Right kidney (tissue), 9 donors: ENCODE results near the gene GNPDA1.
"Not testable (repeated sequence)": the region's sequence is repeated elsewhere in the genome, so short reads cannot be mapped to it uniquely, and the experiment has no call there.

Source experiments
- DNase-seq: peaks from one replicate; pipeline ENCODE4 v3.0.0-alpha.2; 2016
- long read RNA-seq, 8 donors: transcript quantifications; one replicate each; lab custom pipeline, GENCODE V29; 2026

Gene GNPDA1
- long read RNA-seq, donor 1, transcript GNPDA1-210 (6 exons, 2,980 nt) = minor isoform, 12 of 36 reads
- long read RNA-seq, donor 1, transcript GNPDA1-201 (7 exons, 2,273 nt) = major isoform, 23 of 36 reads
- long read RNA-seq, donor 1, partial matches to known transcripts = 0 of 36 reads
- long read RNA-seq, donor 1, other reads (novel, unspliced or antisense) = 0 of 36 reads
- long read RNA-seq, donor 2, transcript GNPDA1-210 (6 exons, 2,980 nt) = minor isoform, 7 of 18 reads
- long read RNA-seq, donor 2, transcript GNPDA1-201 (7 exons, 2,273 nt) = major isoform, 11 of 18 reads
- long read RNA-seq, donor 2, partial matches to known transcripts = 0 of 18 reads
- long read RNA-seq, donor 2, other reads (novel, unspliced or antisense) = 0 of 18 reads
- long read RNA-seq, donor 3, transcript GNPDA1-201 (7 exons, 2,273 nt) = major isoform, 6 of 11 reads
- long read RNA-seq, donor 3, partial matches to known transcripts = 0 of 11 reads
- long read RNA-seq, donor 3, other reads (novel, unspliced or antisense) = 0 of 11 reads
- long read RNA-seq, donor 4, transcript GNPDA1-201 (7 exons, 2,273 nt) = major isoform, 22 of 29 reads
- long read RNA-seq, donor 4, transcript GNPDA1-210 (6 exons, 2,980 nt) = minor isoform, 7 of 29 reads
- long read RNA-seq, donor 4, partial matches to known transcripts = 0 of 29 reads
- long read RNA-seq, donor 4, other reads (novel, unspliced or antisense) = 0 of 29 reads
- long read RNA-seq, donor 5, transcript GNPDA1-210 (6 exons, 2,980 nt) = minor isoform, 6 of 28 reads
- long read RNA-seq, donor 5, transcript GNPDA1-201 (7 exons, 2,273 nt) = major isoform, 21 of 28 reads
- long read RNA-seq, donor 5, partial matches to known transcripts = 0 of 28 reads
- long read RNA-seq, donor 5, other reads (novel, unspliced or antisense) = 0 of 28 reads
- long read RNA-seq, donor 6, transcript GNPDA1-210 (6 exons, 2,980 nt) = major isoform, 12 of 26 reads
- long read RNA-seq, donor 6, transcript GNPDA1-201 (7 exons, 2,273 nt) = minor isoform, 11 of 26 reads
- long read RNA-seq, donor 6, partial matches to known transcripts = 0 of 26 reads
- long read RNA-seq, donor 6, other reads (novel, unspliced or antisense) = 0 of 26 reads
- long read RNA-seq, donor 7, transcript GNPDA1-201 (7 exons, 2,273 nt) = major isoform, 24 of 136 reads
- long read RNA-seq, donor 7, transcript GNPDA1-210 (6 exons, 2,980 nt) = minor isoform, 12 of 136 reads
- long read RNA-seq, donor 7, partial matches to known transcripts = 97 of 136 reads
- long read RNA-seq, donor 7, other reads (novel, unspliced or antisense) = 0 of 136 reads
- long read RNA-seq, donor 8, transcript GNPDA1-201 (7 exons, 2,273 nt) = major isoform, 22 of 31 reads
- long read RNA-seq, donor 8, partial matches to known transcripts = 0 of 31 reads
- long read RNA-seq, donor 8, other reads (novel, unspliced or antisense) = 0 of 31 reads

DNA sequence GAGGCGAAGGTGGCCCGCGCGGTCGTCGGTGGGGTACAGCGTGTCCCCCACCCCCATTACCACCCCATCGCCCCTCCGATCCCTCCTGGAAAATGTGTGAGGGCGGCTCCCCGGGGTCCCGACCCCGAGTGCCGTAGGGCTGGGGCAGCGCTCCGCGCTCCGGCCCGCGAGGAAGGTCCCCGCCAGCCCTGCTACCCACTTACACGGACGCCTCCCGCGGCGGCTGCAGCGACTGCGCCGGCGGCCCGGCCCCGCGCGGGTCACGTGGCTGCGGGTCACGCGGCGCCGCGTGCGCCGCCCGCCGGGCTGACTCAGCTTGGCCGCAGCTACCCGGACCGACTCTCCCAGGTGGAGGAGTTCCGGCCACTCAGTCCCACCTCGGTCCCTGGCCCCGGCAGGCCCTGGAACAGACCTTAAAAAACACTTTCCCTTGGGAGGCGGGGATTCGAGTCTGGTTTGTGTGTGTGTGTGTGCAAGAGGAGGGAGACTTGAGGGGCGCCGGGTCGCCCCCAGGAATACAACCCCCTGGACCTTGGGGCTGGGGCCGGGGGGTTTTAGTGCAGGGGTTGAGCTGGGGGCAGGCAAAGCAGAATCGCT, at the start of gene GNPDA1:
GNPDA1 (minus strand) TSS at position 236 of the 597 bp plus-strand sequence. CDS start 992 bp downstream, outside the sequence.
- peak; percentile 76 for DNase-seq

DNA sequence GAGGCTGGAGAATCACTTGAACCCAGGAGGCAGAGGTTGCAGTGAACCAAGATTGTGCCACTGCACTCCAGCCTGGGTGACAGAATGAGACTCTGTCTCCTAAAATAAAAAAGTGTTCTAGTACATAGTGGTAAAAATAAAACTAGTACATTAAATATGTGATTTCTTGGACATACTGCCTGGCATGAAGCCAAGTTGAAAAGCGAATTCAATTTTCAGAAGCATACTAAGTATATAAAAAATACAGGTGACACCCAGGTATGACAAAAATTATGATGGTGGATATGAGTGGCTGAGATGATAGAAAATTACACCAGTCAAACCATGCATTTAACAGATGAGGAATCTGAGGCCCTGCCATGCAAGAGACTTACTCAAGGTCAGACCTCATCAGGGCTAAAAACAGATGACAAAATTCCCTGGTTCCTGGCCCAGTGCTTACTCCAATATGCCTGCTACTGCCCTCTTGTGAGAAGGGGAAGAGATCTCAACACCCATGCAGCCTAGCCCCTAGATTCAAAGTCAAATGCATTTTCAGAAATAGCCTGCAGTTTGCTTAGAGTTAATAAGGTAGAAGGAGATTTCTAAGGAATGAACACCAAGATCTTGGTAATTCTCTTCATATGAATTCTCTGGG, 46.6 kb upstream of the GNPDA1 start:
- DNase-seq = no peak

GRCh38 chr5:142057697-142058056, 44.9 kb upstream of the GNPDA1 start:
- DNase-seq = no peak

DNA sequence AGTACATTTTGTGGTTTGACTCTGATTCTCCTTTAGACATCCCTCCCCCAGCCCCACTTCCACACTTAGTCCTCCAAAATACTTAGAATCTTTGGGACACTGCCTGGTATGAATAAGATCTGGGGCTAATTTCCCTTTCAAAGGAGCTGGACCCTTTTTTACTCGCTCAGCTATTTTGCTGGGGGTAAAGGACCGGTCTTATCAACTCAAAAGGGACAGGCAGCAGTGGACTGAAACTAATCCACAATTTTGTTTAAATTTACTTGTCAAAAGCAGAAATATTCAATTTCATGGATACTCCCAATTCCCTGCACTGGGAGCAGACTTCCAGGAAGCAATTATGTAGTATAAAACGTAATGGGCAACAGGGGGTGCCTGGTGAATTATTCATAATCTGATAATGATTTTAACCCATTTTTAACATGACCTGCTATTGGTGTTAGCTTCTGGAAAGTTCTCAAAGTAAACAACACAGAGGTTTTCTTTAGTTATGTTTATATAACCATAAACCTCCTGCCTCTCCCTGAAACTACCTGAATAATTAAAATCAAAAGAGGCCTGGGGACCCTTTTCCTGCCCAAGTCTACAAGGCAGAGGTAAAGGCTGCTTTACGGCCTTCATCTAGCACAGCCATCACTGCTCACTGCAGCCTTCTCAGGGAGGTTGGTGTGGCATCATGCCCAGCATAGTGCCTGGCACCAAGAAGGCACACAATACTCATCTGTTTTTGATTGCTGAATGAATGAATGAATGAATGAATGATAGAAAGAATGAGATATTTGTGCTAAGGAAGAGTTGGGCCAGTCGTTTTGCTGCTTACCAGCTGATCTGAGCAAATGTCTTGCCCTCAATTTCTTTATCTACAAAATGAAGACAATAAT, 44.2 kb upstream of the GNPDA1 start:
- DNase-seq = no peak

- no peak for DNase-seq
Observed at GRCh38 chr5:142055301-142055700, 42.5 kb upstream of the GNPDA1 start.

DNA sequence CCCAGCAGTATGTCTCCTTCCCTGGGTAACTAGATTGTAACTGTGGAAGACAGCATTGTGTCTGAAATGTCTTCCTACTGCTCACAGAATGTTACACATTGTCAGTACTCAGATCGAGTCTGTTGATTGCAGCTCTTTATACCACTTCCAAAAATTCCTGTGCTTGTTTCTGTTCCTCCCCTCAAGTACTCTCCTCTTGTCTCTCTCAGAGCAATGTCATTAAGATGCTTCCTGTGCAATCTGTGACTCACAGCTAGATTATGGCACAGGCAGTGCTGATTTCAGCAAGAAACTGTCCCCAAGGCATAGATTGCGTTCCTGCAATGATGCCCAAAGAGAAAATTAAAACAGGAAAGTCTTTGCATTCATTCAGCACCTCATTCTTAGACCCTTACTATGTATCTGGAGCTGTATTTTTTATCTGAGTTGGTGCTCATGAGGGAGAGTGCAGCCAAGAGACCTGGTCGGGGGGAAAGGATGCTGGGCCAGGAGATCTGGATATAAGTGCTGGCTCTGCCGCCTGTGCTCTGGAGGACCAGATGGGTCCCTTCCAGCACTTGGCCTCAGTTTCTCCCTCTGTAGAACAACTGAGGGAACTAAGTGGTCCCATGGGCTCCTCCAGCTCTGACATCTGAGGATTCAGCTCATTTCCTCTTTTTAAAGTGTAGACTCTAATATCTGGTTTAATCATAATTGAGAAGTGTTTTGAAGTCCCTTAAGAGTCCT, 40.8 kb upstream of the GNPDA1 start:
- no peak for DNase-seq

- not testable (repeated sequence) for DNase-seq
Observed at GRCh38 chr5:142052026-142052425, 39.2 kb upstream of the GNPDA1 start.

DNA sequence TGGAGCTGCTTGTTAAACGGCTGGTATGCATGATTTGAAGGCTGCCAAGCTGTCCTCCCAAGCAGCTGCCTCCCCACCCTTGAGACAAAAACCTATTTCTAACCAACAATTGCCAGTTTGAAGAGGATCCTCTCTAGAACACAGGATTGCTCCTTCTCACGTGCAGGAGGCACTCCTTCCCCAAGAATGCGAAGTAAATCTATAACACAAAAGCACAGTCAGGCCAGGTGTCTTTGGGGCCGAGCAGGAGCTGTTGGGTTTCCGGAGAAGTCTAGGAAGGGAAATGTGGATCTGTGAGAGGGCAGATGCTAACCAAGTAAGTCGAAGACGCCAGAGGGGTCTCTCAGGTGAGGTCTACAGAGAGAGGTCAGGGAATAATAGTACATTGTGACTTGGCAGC, 35.4 kb upstream of the GNPDA1 start:
- DNase-seq = no peak

DNA sequence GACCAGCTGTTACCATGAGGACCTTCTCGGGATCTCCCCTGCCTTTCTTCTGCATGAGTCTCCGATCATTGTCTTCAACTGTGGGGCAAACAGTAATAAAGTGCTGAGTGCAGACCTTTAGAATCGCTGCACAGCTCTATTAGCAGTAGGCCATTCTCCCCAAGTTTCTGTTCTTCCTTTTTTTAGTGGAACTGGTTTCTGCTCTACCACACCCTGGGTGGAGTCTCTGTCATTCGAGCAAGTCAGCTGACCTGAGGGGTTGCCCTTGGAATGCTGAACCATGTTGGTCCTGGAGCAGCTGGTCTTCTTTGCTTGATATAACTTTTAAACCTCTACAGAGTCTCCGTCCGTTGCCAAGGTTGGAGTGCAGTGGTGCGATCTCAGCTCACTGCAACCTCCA, 33.4 kb upstream of the GNPDA1 start:
- DNase-seq = no peak

DNA sequence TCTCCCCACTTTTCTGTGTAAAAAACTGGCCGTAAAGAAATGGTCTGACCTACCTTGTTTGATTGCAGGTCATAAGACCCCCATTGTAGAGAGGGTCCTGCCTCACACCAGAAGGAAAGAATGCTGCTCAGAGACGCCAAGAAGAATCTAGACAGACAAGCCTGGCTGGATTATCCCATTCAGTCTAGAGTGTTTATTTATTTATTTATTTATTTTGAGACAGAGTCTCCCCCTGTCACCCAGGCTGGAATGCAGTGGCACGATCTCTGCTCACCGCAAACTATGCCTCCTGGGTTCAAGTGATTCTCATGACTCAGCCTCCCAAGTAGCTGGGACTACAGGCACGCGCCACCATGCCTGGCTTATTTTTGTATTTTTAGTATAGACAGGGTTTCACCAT, 28.1 kb upstream of the GNPDA1 start:
- not testable (repeated sequence) for DNase-seq

GRCh38 chr5:142040285-142040684, 27.5 kb upstream of the GNPDA1 start:
- no peak for DNase-seq

GRCh38 chr5:142038735-142039134, 25.9 kb upstream of the GNPDA1 start:
- no peak for DNase-seq

- not testable (repeated sequence) for DNase-seq
Observed at GRCh38 chr5:142037599-142037998, 24.8 kb upstream of the GNPDA1 start.

DNA sequence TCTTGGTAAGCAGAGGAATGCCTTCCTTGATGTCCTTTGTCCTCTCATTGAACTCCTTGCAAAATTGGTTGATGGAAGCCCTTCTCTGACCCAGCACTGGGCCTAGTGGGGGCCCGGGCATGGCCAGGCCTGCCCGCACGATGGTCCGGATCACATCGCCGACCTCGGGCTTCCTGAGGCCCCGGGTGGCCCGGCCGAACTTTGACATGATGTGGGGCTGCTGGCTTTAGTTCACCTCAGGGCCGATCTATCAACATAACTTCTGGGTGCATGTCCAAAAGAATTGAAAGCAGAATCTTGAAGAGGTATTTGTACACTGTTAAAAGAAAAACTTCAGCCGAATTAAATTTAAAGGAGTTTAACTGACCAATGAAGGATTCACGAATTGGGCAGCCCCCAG, 24.1 kb upstream of the GNPDA1 start:
- no peak for DNase-seq

- DNase-seq = no peak
Observed at GRCh38 chr5:142034994-142035393, 22.2 kb upstream of the GNPDA1 start.

DNA sequence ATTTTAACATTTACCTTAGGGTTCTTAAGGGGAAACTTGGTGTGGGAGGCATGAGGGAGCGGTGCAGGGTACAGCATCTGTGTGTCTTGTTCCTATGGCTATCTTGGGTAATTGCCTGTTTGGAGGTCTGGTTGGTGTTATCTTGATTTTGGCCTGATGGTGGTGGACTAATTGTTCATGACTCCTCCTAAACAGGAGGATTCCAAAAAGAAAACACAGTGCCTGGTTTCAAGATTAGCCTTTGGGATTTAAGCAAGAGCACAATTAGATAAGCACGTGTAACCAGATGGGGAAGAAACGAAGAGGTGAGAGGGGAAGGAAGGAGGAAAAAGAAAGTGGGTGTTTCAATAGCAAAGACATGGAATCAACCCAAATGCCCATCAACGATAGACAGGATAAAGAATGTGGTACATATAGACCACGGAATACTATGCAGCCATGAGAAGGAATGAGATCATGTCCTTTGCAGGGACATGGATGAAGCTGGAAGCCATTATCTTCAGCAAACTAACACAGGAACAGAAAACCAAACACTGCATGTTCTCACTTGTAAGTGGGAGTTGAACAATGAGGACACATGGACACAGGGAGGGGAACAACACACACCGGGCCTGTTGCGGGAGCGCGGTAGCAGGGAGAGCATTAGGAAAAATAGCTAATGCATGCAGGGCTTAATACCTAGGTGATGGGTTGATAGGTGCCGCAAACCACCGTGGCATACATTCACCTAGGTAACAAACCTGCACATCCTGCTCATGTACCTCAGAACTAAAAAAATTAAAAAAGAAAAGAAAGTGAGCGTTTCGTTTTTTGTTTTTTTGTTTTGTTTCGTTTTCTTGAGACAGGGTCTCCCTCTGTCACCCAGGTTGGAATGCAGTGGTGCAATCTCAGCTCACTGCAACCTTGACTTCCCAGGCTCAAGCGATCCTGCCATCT, 21.1 kb upstream of the GNPDA1 start:
- DNase-seq = not testable (repeated sequence)

- DNase-seq = no peak
Observed at GRCh38 chr5:142032747-142033631, 20.2 kb upstream of the GNPDA1 start.
